SK-N-SH (cell line): ENCODE data around the gene GGTLC2.

ENCODE experiments used
- EZH2phosphoT487 ChIP-seq: fragments of 200-600 bp; sonication (generic); IDR thresholded peaks from 2 replicates; pipeline ENCODE4 v1.6.1; 2017; ENCODE audit warnings: low read depth, mixed run types, mild to moderate bottlenecking, antibody characterized with exemption, moderate library complexity, borderline replicate concordance
- FOXM1 ChIP-seq: IDR thresholded peaks from 2 replicates; pipeline ENCODE4 v1.4.0; 2012; ENCODE audit warnings: low read depth, mild to moderate bottlenecking
- JUND ChIP-seq: IDR thresholded peaks from 2 replicates; pipeline ENCODE4 v1.4.0; 2012
- RAD21 ChIP-seq: IDR thresholded peaks from 2 replicates; pipeline ENCODE4 v1.6.1; 2012; ENCODE audit warnings: mild to moderate bottlenecking, low read length
- TF ChIP-seq, protein P1 (sequence below): fragments of 200-600 bp; sonication (generic); IDR thresholded peaks from 2 replicates; pipeline ENCODE4 v1.6.1; 2017; ENCODE audit warnings: antibody characterized with exemption, mild to moderate bottlenecking, moderate library complexity

DNA sequence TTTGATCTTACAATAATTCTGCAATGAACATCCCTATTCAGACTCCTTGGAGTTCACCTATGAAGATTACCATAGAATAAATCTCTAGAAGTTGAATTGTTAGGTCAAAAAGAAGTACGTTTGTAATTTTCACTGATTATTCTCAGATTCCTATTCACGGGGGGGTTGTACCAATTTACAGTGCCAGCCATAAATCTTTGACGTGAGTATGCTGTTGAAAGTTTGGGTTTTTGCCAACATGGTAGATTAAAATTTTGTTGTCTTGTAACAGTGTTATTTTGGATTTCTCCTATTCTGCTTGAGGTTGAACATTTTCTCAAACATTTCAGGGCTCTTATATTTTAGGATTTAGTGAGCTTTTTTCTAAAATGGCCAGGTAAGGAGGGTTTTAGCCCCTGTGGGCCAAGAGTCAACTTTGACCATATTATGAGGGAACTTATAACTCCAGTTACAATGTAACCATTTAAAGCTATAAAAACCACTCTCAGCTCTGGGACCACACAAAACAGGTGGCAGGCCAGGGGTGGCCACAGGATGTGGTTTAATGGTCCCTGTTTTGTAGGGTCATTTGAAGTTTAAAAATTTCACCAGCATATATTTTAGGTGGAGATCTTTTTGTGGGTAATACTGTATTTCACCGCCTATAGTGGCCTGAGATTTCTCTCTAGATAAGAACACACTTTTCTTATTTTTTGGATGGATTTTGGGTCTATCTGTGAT lies 25.8 kb downstream of the GGTLC2 start:
- TF ChIP-seq, protein P1, sequence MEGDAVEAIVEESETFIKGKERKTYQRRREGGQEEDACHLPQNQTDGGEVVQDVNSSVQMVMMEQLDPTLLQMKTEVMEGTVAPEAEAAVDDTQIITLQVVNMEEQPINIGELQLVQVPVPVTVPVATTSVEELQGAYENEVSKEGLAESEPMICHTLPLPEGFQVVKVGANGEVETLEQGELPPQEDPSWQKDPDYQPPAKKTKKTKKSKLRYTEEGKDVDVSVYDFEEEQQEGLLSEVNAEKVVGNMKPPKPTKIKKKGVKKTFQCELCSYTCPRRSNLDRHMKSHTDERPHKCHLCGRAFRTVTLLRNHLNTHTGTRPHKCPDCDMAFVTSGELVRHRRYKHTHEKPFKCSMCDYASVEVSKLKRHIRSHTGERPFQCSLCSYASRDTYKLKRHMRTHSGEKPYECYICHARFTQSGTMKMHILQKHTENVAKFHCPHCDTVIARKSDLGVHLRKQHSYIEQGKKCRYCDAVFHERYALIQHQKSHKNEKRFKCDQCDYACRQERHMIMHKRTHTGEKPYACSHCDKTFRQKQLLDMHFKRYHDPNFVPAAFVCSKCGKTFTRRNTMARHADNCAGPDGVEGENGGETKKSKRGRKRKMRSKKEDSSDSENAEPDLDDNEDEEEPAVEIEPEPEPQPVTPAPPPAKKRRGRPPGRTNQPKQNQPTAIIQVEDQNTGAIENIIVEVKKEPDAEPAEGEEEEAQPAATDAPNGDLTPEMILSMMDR: no peak
- TF ChIP-seq JUND: no peak
- no peak for TF ChIP-seq EZH2phosphoT487
- no peak for TF ChIP-seq RAD21
- TF ChIP-seq FOXM1: no peak
